GM19025 (cell line): ENCODE data around the gene MT1B.

Source experiments
- ATAC-seq: cut with Tn5 transposase; IDR thresholded peaks from one replicate; pipeline ENCODE4 v1.9.1; 2021; ENCODE audit warnings: mild to moderate bottlenecking, low read depth, moderate library complexity; ENCODE audit not compliant: unreplicated experiment

Gene MT1B

GRCh38 chr16:56636616-56637413 is 14.9 kb upstream of the MT1B start:
- ATAC-seq: no peak

GRCh38 chr16:56637814-56638750 is 13.6 kb upstream of the MT1B start, which contains the start of gene MT1A:
Gene MT1A (plus strand): TSS chr16:56638666. CDS start chr16:56638739, 73 bp downstream.
- no peak for ATAC-seq

GRCh38 chr16:56639045-56639444 is 12.6 kb upstream of the MT1B start:
- no peak for ATAC-seq

GRCh38 chr16:56640076-56640475 is 11.6 kb upstream of the MT1B start:
- ATAC-seq: no peak

GRCh38 chr16:56641166-56641565 is 10.5 kb upstream of the MT1B start:
- no peak for ATAC-seq

- ATAC-seq: no peak
These were observed 8.5 kb upstream of the MT1B start for GRCh38 chr16:56643080-56643778.

GRCh38 chr16:56643833-56644232 is 7.9 kb upstream of the MT1B start:
- ATAC-seq: no peak

GRCh38 chr16:56645311-56645710 is 6.4 kb upstream of the MT1B start:
- ATAC-seq: no peak

- no peak for ATAC-seq
These were observed 5.8 kb upstream of the MT1B start for GRCh38 chr16:56645838-56646237.

- no peak for ATAC-seq
These were observed 3.9 kb upstream of the MT1B start for GRCh38 chr16:56647641-56648431.

GRCh38 chr16:56649271-56649670 is 2.4 kb upstream of the MT1B start:
- ATAC-seq: no peak

GRCh38 chr16:56649820-56650219 is 1.9 kb upstream of the MT1B start:
- no peak for ATAC-seq

- ATAC-seq: no peak
These were observed 914 bp downstream of the MT1B start for GRCh38 chr16:56652600-56652999.

GRCh38 chr16:56653218-56653617 is 1.5 kb downstream of the MT1B start:
- no peak for ATAC-seq

GRCh38 chr16:56657555-56658326 is 6.1 kb downstream of the MT1B start, which contains the start of gene MT1F:
Gene MT1F (plus strand): TSS chr16:56657959. CDS start chr16:56658059, 100 bp downstream.
- ATAC-seq: no peak

GRCh38 chr16:56658327-56658875 is 6.7 kb downstream of the MT1B start:
- ATAC-seq: no peak

GRCh38 chr16:56662357-56663354 is 11.0 kb downstream of the MT1B start:
- no peak for ATAC-seq

- no peak for ATAC-seq
These were observed 12.8 kb downstream of the MT1B start for GRCh38 chr16:56664506-56664905.
